CD4-positive, alpha-beta memory T cell (primary cell): Measurements from ENCODE around the gene JMY. TPM values are rescaled to one million over a fixed set of nuclear protein-coding genes. Genes with fewer than 3 reads are reported as not detected.
A peak's percentile ranks its signal among the peaks of the same experiment; 100 is the strongest.

ENCODE experiments used
- CTCF ChIA-PET: fragments of 350-600 bp; sonication (Branson Sonifier 250); formaldehyde crosslinking; loops from one replicate; lab custom pipeline; 2021; ENCODE audit warnings: inconsistent platforms; ENCODE audit not compliant: partially characterized antibody; lab: Charles Lee
- POLR2A ChIA-PET: fragments of 350-600 bp; sonication (Branson Sonifier 250); formaldehyde crosslinking; loops from one replicate; lab custom pipeline; 2021; ENCODE audit not compliant: partially characterized antibody; lab: Charles Lee
- DNase-seq, 5 donors: peaks; one replicate each; pipeline versions ENCODE4 v3.0.0 to v3.0.0-alpha.2; 2020 to 2022; ENCODE audit warnings: mixed read lengths in 1 of 5
- H3K27ac ChIP-seq: one replicate; pipeline ENCODE4 v1.7.0; 2013; ENCODE audit warnings: low read depth, low read length
- H3K27me3 ChIP-seq: 2 replicates; pipeline ENCODE4 v1.7.0; 2013; ENCODE audit warnings: mild to moderate bottlenecking, low read length, moderate library complexity; ENCODE audit not compliant: insufficient read depth
- H3K36me3 ChIP-seq: 2 replicates; pipeline ENCODE4 v1.7.0; 2013; ENCODE audit warnings: mild to moderate bottlenecking, low read length, moderate library complexity; ENCODE audit not compliant: insufficient read depth
- H3K4me1 ChIP-seq: 2 replicates; pipeline ENCODE4 v1.7.0; 2013; ENCODE audit warnings: mild to moderate bottlenecking, low read length, moderate library complexity; ENCODE audit not compliant: insufficient read depth
- H3K4me3 ChIP-seq, 2 donors: one replicate each; pipeline ENCODE4 v1.7.0; 2013; ENCODE audit warnings: low read length in 2 of 2, mild to moderate bottlenecking in 1 of 2
- H3K9me3 ChIP-seq, 2 donors: one replicate each; pipeline ENCODE4 v1.7.0; 2013; ENCODE audit warnings: low read length in 2 of 2, control low read depth in 1 of 2; ENCODE audit not compliant: control insufficient read depth in 1 of 2
- H3K27ac Mint-ChIP-seq, 7 donors: one replicate each; pipeline ENCODE4 v1.8.0; 2020 to 2021; ENCODE audit warnings: mixed read lengths in 7 of 7, mild to moderate bottlenecking in 6 of 7, inconsistent platforms in 3 of 7, moderate library complexity in 3 of 7
- H3K27me3 Mint-ChIP-seq, 2 donors: one replicate each; pipeline ENCODE4 v1.8.0; 2020 to 2021; ENCODE audit warnings: mixed read lengths in 2 of 2
- H3K36me3 Mint-ChIP-seq, 2 donors: one replicate each; pipeline ENCODE4 v1.8.0; 2020 to 2021; ENCODE audit warnings: mixed read lengths in 2 of 2, inconsistent platforms in 1 of 2, mild to moderate bottlenecking in 1 of 2
- H3K4me1 Mint-ChIP-seq, 4 donors: one replicate each; pipeline ENCODE4 v1.8.0; 2020 to 2021; ENCODE audit warnings: mixed read lengths in 4 of 4, mild to moderate bottlenecking in 1 of 4
- H3K4me3 Mint-ChIP-seq, 8 donors: one replicate each; pipeline ENCODE4 v1.8.0; 2020 to 2021; ENCODE audit warnings: mixed read lengths in 8 of 8, mild to moderate bottlenecking in 7 of 8, moderate library complexity in 6 of 8, inconsistent platforms in 3 of 8
- H3K9me3 Mint-ChIP-seq, 8 donors: one replicate each; pipeline ENCODE4 v1.8.0; 2020 to 2021; ENCODE audit warnings: mixed read lengths in 8 of 8, mild to moderate bottlenecking in 5 of 8, inconsistent platforms in 3 of 8, moderate library complexity in 1 of 8
- intact Hi-C: fragments of 100-400 bp; cut with micrococcal nuclease; formaldehyde crosslinking; loops from one replicate; pipeline ENCODE4 v1.15.1; 2023
- polyA plus RNA-seq, 2 donors: library from polyadenylated mRNA; unstranded; fragments of 300-500 nt; fragmentation: Illumina TruSeq; gene quantifications; one replicate each; pipeline ENCODE4 v1.2.3, GENCODE V29; 2021
- total RNA-seq, 2 experiments: library from RNA; stranded (reverse); gene quantifications; one replicate each; pipeline ENCODE4 v1.2.3, GENCODE V29; 2021

JMY gene
- total and polyA plus RNA-seq, 4 experiments from 2014 or later = 4.0 to 29.7 (median 15.6) TPM

DNA sequence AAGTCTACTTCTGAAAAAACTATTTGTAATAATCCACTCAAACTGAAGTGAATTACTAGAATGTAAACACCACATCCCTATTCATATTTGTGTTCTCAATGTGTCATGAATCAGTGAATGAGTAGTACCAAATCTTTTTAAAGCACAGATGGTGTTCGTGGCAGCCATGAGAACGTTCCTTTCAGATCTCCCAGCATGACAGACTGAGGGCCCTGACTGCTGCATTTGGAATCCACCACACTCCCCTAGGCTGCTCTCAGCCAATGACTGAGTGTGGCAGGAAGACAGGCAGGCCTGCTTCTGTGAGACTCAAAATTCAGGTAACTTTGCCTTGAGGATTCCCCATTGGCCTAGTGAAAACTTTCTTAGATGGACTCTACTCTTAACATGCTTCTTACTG, 10.9 kb upstream of the JMY start:
- H3K9me3 Mint-ChIP-seq = no peaks in the 10 kb centered on the region
- H3K27me3 Mint-ChIP-seq = no peaks in the 10 kb centered on the region
- H3K36me3 Mint-ChIP-seq = peaks cover 2 to 3% of the 10 kb centered on the region in 2 donors
- H3K27ac Mint-ChIP-seq = no peak overlapping the region
- Histone ChIP-seq H3K4me3 (no peak overlapping the region), H3K27me3 (no peaks in the 10 kb centered on the region), H3K9me3 (no peaks in the 10 kb centered on the region), H3K27ac (no peak overlapping the region), H3K4me1 (peaks cover 14% of the 10 kb centered on the region), H3K36me3 (no peaks in the 10 kb centered on the region)
- intact Hi-C loops = no loop called here
- H3K4me3 Mint-ChIP-seq = no peak overlapping the region
- no peak for DNase-seq
- CTCF ChIA-PET = no interaction called here
- POLR2A ChIA-PET = no interaction called here
- peaks cover 6 to 13% (median 9%) of the 10 kb centered on the region in 4 donors for H3K4me1 Mint-ChIP-seq

- intact Hi-C loops = no loop called here
- CTCF ChIA-PET = interaction anchor here (1.1 kb wide), 1 partner anchor 93 kb away, joined by 3 read pairs; no protein-coding TSS in a partner anchor
- Histone ChIP-seq H3K36me3 (no peaks in the 10 kb centered on the region), H3K27ac (no peak overlapping the region), H3K4me3 (no peak overlapping the region), H3K4me1 (peaks cover 14% of the 10 kb centered on the region), H3K27me3 (no peaks in the 10 kb centered on the region), H3K9me3 (no peaks in the 10 kb centered on the region)
- Mint-ChIP-seq H3K4me1 (peaks cover 6 to 14% (median 10%) of the 10 kb centered on the region in 4 donors), H3K36me3 (peaks cover 2 to 3% of the 10 kb centered on the region in 2 donors), H3K27ac (peak overlapping the region in 1 of 7 donors; percentile 7), H3K9me3 (no peaks in the 10 kb centered on the region), H3K27me3 (no peaks in the 10 kb centered on the region), H3K4me3 (no peak overlapping the region)
- DNase-seq = no peak
- POLR2A ChIA-PET = no interaction called here
These were observed 10.5 kb upstream of the JMY start for GRCh38 chr5:79225441-79225840.

DNA sequence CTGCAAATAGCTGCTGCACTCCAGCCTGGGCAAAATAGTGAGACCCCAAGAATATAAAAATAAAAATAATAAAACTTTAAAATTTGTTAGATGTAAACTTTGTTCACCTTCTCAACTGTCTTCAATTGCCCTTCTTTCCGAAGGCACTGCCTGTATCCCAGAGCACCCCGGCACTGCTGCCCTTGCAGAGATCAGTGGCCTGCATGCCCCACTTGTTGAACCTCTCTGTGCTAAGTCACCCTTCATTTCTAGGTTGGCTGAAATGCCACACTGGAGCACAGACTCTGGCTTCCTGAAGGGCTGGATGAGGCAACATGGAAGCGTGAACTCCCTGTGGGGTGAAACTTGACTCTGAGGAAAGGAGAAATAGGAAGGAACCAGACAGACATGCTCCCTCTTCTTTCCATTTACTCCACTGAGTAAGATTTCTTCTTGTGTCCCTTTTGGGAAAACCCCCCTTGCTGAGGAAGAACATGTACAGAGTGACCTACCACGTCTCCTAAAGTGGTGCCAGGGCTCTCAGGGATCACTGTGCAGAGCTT, 8.4 kb upstream of the JMY start:
- H3K27me3 Mint-ChIP-seq = no peaks in the 10 kb centered on the region
- peak overlapping the region in 3 of 7 donors; percentile 70 to 78 (median 71) for H3K27ac Mint-ChIP-seq
- POLR2A ChIA-PET = interaction anchor here (1.0 kb wide), 1 partner anchor 9 kb away, joined by 3 read pairs; the partner anchor contains the start of gene JMY
- CTCF ChIA-PET = interaction anchor here (1.0 kb wide), 1 partner anchor 70 kb away, joined by 3 read pairs; no protein-coding TSS in a partner anchor
- no peaks in the 10 kb centered on the region for H3K9me3 ChIP-seq
- no peaks in the 10 kb centered on the region for H3K9me3 Mint-ChIP-seq
- no peak overlapping the region for H3K4me3 ChIP-seq
- peaks cover 0 to 2% of the 10 kb centered on the region in 2 donors for H3K36me3 Mint-ChIP-seq
- intact Hi-C loops = no loop called here
- no peaks in the 10 kb centered on the region for H3K27me3 ChIP-seq
- DNase-seq = no peak
- H3K4me3 Mint-ChIP-seq = no peak overlapping the region
- H3K4me1 Mint-ChIP-seq = peaks cover 6 to 14% (median 10%) of the 10 kb centered on the region in 4 donors
- no peak overlapping the region for H3K27ac ChIP-seq
- H3K4me1 ChIP-seq = peaks cover 14% of the 10 kb centered on the region
- H3K36me3 ChIP-seq = no peaks in the 10 kb centered on the region

DNA sequence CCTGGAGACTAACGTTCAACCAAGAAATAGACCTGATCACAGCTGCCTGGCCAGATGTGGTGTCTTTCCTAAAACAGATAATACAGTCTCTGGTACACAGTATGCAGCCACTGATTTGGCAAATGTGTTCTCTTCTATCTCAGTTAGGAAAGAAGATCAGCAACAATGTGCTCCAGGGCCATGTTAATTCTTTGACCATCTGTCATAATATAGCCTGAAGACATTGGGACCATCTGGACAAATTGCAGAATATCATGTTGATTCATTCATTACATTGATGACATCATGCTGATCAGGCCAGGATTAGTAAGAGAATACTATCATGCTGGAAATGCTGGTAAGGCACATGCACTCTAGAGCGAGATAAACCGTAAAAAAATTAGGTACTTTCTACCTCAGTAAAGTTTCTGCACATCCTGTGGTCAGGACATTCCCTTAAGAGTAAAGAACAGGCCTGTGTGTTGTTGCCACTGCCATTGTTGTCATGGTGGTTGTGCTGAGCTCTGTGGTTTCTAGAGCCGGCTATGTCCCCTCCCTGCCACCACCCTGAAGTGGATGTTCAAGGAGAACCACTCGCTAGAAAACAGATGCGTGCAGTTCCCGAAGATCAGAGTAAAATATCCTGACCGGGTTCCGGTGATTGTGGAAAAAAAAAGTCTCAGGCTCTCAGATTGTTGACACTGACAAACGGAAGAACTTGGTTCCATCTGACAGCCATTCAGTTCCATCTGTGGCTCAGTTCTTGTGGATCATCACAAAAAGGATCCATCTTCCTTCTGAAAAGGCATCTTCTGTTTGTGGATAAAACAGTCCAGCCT, 6.4 kb upstream of the JMY start:
- ChIA-PET POLR2A (no interaction called here), CTCF (no interaction called here)
- Histone ChIP-seq H3K36me3 (no peaks in the 10 kb centered on the region), H3K27me3 (no peaks in the 10 kb centered on the region), H3K4me1 (peaks cover 14% of the 10 kb centered on the region), H3K9me3 (no peaks in the 10 kb centered on the region), H3K27ac (peak overlapping the region; percentile 37), H3K4me3 (no peak overlapping the region)
- intact Hi-C loops = loop anchor here (10.0 kb wide), 2 partner anchors 935 to 1425 kb away; partner anchors contain the start of genes AP3B1, DHFR and MSH3
- peak; percentile 45 to 80 (median 72) for DNase-seq
- no peaks in the 10 kb centered on the region for H3K36me3 Mint-ChIP-seq
- peaks cover 6 to 14% (median 10%) of the 10 kb centered on the region in 4 donors for H3K4me1 Mint-ChIP-seq
- peak overlapping the region; percentile 70 to 93 (median 87) for H3K27ac Mint-ChIP-seq
- no peaks in the 10 kb centered on the region for H3K27me3 Mint-ChIP-seq
- no peaks in the 10 kb centered on the region for H3K9me3 Mint-ChIP-seq
- H3K4me3 Mint-ChIP-seq = peak overlapping the region in 2 of 8 donors; percentile 6 to 7

- Histone ChIP-seq H3K27me3 (no peaks in the 10 kb centered on the region), H3K9me3 (no peaks in the 10 kb centered on the region), H3K4me1 (peaks cover 35% of the 10 kb centered on the region), H3K36me3 (no peaks in the 10 kb centered on the region), H3K27ac (peak overlapping the region; percentile 96), H3K4me3 (peak overlapping the region; percentile 83 to 93)
- DNase-seq = peak in 2 of 5 donors; percentile 24 to 45
- Mint-ChIP-seq H3K36me3 (peaks cover 0 to 15% of the 10 kb centered on the region in 2 donors), H3K9me3 (no peaks in the 10 kb centered on the region), H3K27ac (peak overlapping the region; percentile 96 to 99 (median 98)), H3K4me1 (peaks cover 9 to 28% (median 19%) of the 10 kb centered on the region in 4 donors), H3K27me3 (peaks cover 0 to 2% of the 10 kb centered on the region in 2 donors), H3K4me3 (peak overlapping the region; percentile 95 to 99 (median 95))
- CTCF ChIA-PET = interaction anchor here (1.4 kb wide), 1 partner anchor 17 kb away, joined by 4 read pairs; no protein-coding TSS in a partner anchor
- intact Hi-C loops = loop anchor here (5.0 to 10.0 kb wide), 7 partner anchors 52 to 1458 kb away; partner anchors contain the start of genes AP3B1, DHFR, HOMER1 and MSH3
- POLR2A ChIA-PET = interaction anchor here (1.1 to 1.2 kb wide), 2 partner anchors 250 to 875 kb away, joined by 3 to 5 read pairs; partner anchors contain the start of genes ARSB and SCAMP1
These were observed 684 bp upstream of the JMY start for GRCh38 chr5:79235261-79235633.

- ChIA-PET CTCF (interaction anchor here (0.7 to 1.8 kb wide), 3 partner anchors 36 to 278 kb away, joined by 3 to 10 read pairs (median 3); no protein-coding TSS in a partner anchor), POLR2A (interaction anchor here (0.7 to 2.4 kb wide), 8 partner anchors 10 to 876 kb away, joined by 3 to 16 read pairs (median 4); partner anchors contain the start of genes ARSB and SCAMP1)
- Mint-ChIP-seq H3K9me3 (no peaks in the 10 kb centered on the region), H3K4me1 (peaks cover 19 to 40% (median 30%) of the 10 kb centered on the region in 4 donors), H3K4me3 (peak overlapping the region; percentile 91 to 99 (median 95)), H3K27ac (peak overlapping the region; percentile 85 to 99 (median 95)), H3K27me3 (peaks cover 0 to 2% of the 10 kb centered on the region in 2 donors), H3K36me3 (peaks cover 5 to 15% of the 10 kb centered on the region in 2 donors)
- Histone ChIP-seq H3K36me3 (no peaks in the 10 kb centered on the region), H3K9me3 (no peaks in the 10 kb centered on the region), H3K4me1 (peaks cover 47% of the 10 kb centered on the region), H3K27me3 (no peaks in the 10 kb centered on the region), H3K27ac (peak overlapping the region; percentile 96), H3K4me3 (peak overlapping the region; percentile 62 to 83)
- intact Hi-C loops = loop anchor here (2.0 to 10.0 kb wide), 8 partner anchors 51 to 1459 kb away; partner anchors contain the start of genes AP3B1, ARSB, DHFR and HOMER1
- peak in 3 of 5 donors; percentile 41 to 51 (median 47) for DNase-seq
These were observed 535 bp downstream of the JMY start for GRCh38 chr5:79236362-79236969.
